HEK293 (cell line): Measurements from ENCODE around the gene GRIK2.

Experiments used
- CTCF ChIA-PET: fragments of 350-600 bp; formaldehyde crosslinking; extraction: SDS; loops from one replicate; lab custom pipeline; 2021; ENCODE audit warnings: antibody characterized with exemption; lab: Yijun Ruan, JAX
- POLR2A ChIA-PET: fragments of 300-600 bp; formaldehyde crosslinking; extraction: SDS; loops from one replicate; lab custom pipeline; 2020; ENCODE audit warnings: antibody characterized with exemption, inconsistent platforms; lab: Yijun Ruan, JAX
- H3K27ac ChIP-seq: fragments of 200-500 bp; sonication (Bioruptor generic); 2 replicates; pipeline ENCODE4 v1.5.1; 2014; ENCODE audit warnings: low read depth, low read length, control low read depth, inconsistent platforms; ENCODE audit errors: extremely low read depth
- H3K36me3 ChIP-seq, 2 experiments: fragments of 200-500 bp in 1 of 2; sonication (Bioruptor generic) in 1 of 2; 1 replicate in 1 of 2; 2 replicates in 1 of 2; pipeline ENCODE4 v1.5.1; 2014 to 2017; ENCODE audit warnings: inconsistent platforms in 2 of 2, low read length in 2 of 2; ENCODE audit not compliant: control insufficient read depth in 2 of 2, insufficient read depth in 1 of 2
- H3K4me1 ChIP-seq: fragments of 200-500 bp; sonication (Bioruptor generic); 2 replicates; pipeline ENCODE4 v1.5.1; 2014; ENCODE audit warnings: mild to moderate bottlenecking, low read length, inconsistent platforms; ENCODE audit not compliant: control insufficient read depth, insufficient read depth
- H3K4me3 ChIP-seq: 2 replicates; pipeline ENCODE4 v1.5.1; 2011; ENCODE audit warnings: low read depth, mild to moderate bottlenecking, control low read depth, low read length, moderate library complexity
- H3K9me3 ChIP-seq: fragments of 200-500 bp; sonication (Bioruptor generic); 2 replicates; pipeline ENCODE4 v1.5.1; 2014; ENCODE audit warnings: low read depth, low read length, inconsistent platforms; ENCODE audit not compliant: control insufficient read depth, insufficient read depth
- BCL11B ChIP-seq: fragments of 450-650 bp; formaldehyde crosslinking; IDR thresholded peaks from 2 replicates; pipeline ENCODE4 v1.5.1; 2016; ENCODE audit warnings: low read depth, missing biosample characterization, missing genetic modification characterization
- GLIS2 ChIP-seq: fragments of 450-650 bp; formaldehyde crosslinking; IDR thresholded peaks from 2 replicates; pipeline ENCODE4 v1.5.1; 2016; ENCODE audit warnings: missing biosample characterization, missing genetic modification characterization
- INSM2 ChIP-seq: fragments of 450-650 bp; formaldehyde crosslinking; IDR thresholded peaks from 2 replicates; pipeline ENCODE4 v1.5.1; 2016; ENCODE audit warnings: missing biosample characterization, missing genetic modification characterization
- OVOL3 ChIP-seq: fragments of 450-650 bp; formaldehyde crosslinking; IDR thresholded peaks from 2 replicates; pipeline ENCODE4 v1.5.1; 2016; ENCODE audit warnings: missing biosample characterization, missing genetic modification characterization
- ZBTB20 ChIP-seq: fragments of 450-650 bp; formaldehyde crosslinking; IDR thresholded peaks from 2 replicates; pipeline ENCODE4 v1.5.1; 2016; ENCODE audit warnings: missing biosample characterization, missing genetic modification characterization
- ZNF148 ChIP-seq: fragments of 450-650 bp; formaldehyde crosslinking; IDR thresholded peaks from 2 replicates; pipeline ENCODE4 v1.5.0; 2017; ENCODE audit warnings: missing biosample characterization, missing genetic modification characterization, borderline replicate concordance
- ZNF202 ChIP-seq: fragments of 450-650 bp; formaldehyde crosslinking; IDR thresholded peaks from 2 replicates; pipeline ENCODE4 v1.5.1; 2016; ENCODE audit warnings: missing biosample characterization, missing genetic modification characterization, borderline replicate concordance
- ZNF214 ChIP-seq: fragments of 450-650 bp; formaldehyde crosslinking; IDR thresholded peaks from 2 replicates; pipeline ENCODE4 v1.5.1; 2017; ENCODE audit warnings: missing biosample characterization, mild to moderate bottlenecking, missing genetic modification characterization, borderline replicate concordance
- ZNF26 ChIP-seq: fragments of 450-650 bp; formaldehyde crosslinking; IDR thresholded peaks from 2 replicates; pipeline ENCODE4 v1.5.1; 2016; ENCODE audit warnings: missing biosample characterization, missing genetic modification characterization
- ZNF350 ChIP-seq: fragments of 450-650 bp; formaldehyde crosslinking; IDR thresholded peaks from 2 replicates; pipeline ENCODE4 v1.5.0; 2017; ENCODE audit warnings: missing biosample characterization, mild to moderate bottlenecking, missing genetic modification characterization
- ZNF362 ChIP-seq: fragments of 450-650 bp; formaldehyde crosslinking; IDR thresholded peaks from 2 replicates; pipeline ENCODE4 v1.5.1; 2016; ENCODE audit warnings: missing biosample characterization, missing genetic modification characterization
- ZNF398 ChIP-seq: fragments of 450-650 bp; formaldehyde crosslinking; IDR thresholded peaks from 2 replicates; pipeline ENCODE4 v1.5.1; 2017; ENCODE audit warnings: missing biosample characterization, missing genetic modification characterization
- ZNF629 ChIP-seq: fragments of 450-650 bp; formaldehyde crosslinking; IDR thresholded peaks from 2 replicates; pipeline ENCODE4 v1.5.1; 2017; ENCODE audit warnings: missing biosample characterization, missing genetic modification characterization
- ZNF645 ChIP-seq: fragments of 450-650 bp; formaldehyde crosslinking; IDR thresholded peaks from 2 replicates; pipeline ENCODE4; 2016; ENCODE audit warnings: missing biosample characterization, missing genetic modification characterization

The GRIK2 gene

GRCh38 chr6:101716387-101716786, 322.9 kb downstream of the GRIK2 start (continued):
- no peak for TF ChIP-seq ZNF26
- TF ChIP-seq OVOL3 (tag by site-specific recombination): no peak
- no peak for TF ChIP-seq BCL11B
- no peak for TF ChIP-seq ZBTB20
- TF ChIP-seq ZNF398 (tag by site-specific recombination): no peak
- no peak for TF ChIP-seq ZNF362 (tag by site-specific recombination)
- TF ChIP-seq ZNF350 (tag by site-specific recombination): no peak
- TF ChIP-seq GLIS2 (tag by site-specific recombination): no peak
- TF ChIP-seq INSM2 (tag by site-specific recombination): no peak
- no peak for TF ChIP-seq ZNF629 (tag by site-specific recombination)

GRCh38 chr6:101716810-101717209, 323.3 kb downstream of the GRIK2 start:
- no peak for TF ChIP-seq ZNF202
- TF ChIP-seq ZNF148 (tag by site-specific recombination): no peak
- no peak for TF ChIP-seq ZNF645 (tag by site-specific recombination)
- no peaks in the 10 kb centered on the region for H3K4me1 ChIP-seq
- CTCF ChIA-PET: no interaction called here
- no peaks in the 10 kb centered on the region for H3K9me3 ChIP-seq
- POLR2A ChIA-PET: no interaction called here
- no peak overlapping the region for H3K4me3 ChIP-seq
- H3K27ac ChIP-seq: no peak overlapping the region
- H3K36me3 ChIP-seq: no peaks in the 10 kb centered on the region

GRCh38 chr6:101719521-101719920, 326.0 kb downstream of the GRIK2 start:
- POLR2A ChIA-PET: no interaction called here

More at GRCh38 chr6:101719521-101719920, 326.0 kb downstream of the GRIK2 start:
- TF ChIP-seq ZNF214 (tag by site-specific recombination): no peak
- Histone ChIP-seq H3K9me3 (no peaks in the 10 kb centered on the region), H3K4me3 (no peak overlapping the region), H3K27ac (no peak overlapping the region), H3K36me3 (no peaks in the 10 kb centered on the region), H3K4me1 (no peaks in the 10 kb centered on the region)
- CTCF ChIA-PET: interaction anchor here (0.6 kb wide), 1 partner anchor 34 kb away, joined by 4 read pairs; no protein-coding TSS in a partner anchor
